Breast epithelium (tissue), 4 donors: ENCODE measurements around the gene STRBP. TPM values are rescaled to one million over a fixed set of nuclear protein-coding genes. Genes with fewer than 3 reads are reported as not detected.

Experiments used
- DNase-seq, 2 donors: peaks; one replicate each; pipeline ENCODE4 v3.0.0-alpha.2; 2019; ENCODE audit warnings: low spot score in 2 of 2
- H3K27ac ChIP-seq, 2 donors: fragments of 200-600 bp; sonication (generic) in 1 of 2; one replicate each; pipeline ENCODE4 v1.5.1; 2016 to 2019; ENCODE audit warnings: mild to moderate bottlenecking in 1 of 2
- H3K27me3 ChIP-seq, 2 donors: fragments of 200-600 bp; sonication (generic) in 1 of 2; one replicate each; pipeline versions ENCODE4 v1.5.1 to v1.6.0; 2017 to 2019; ENCODE audit warnings: control low read depth in 1 of 2, mild to moderate bottlenecking in 1 of 2
- H3K36me3 ChIP-seq: fragments of 200-600 bp; one replicate; pipeline ENCODE4 v1.5.1; 2019
- H3K4me1 ChIP-seq, 2 donors: fragments of 200-600 bp; sonication (generic); one replicate each; pipeline ENCODE4 v1.5.1; 2016 to 2019; ENCODE audit warnings: control low read depth in 1 of 2
- H3K4me3 ChIP-seq, 3 donors: fragments of 200-600 bp; sonication (generic); 1 replicate in 2 of 3; 2 replicates in 1 of 3; pipeline ENCODE4 v1.5.1; 2016 to 2019; ENCODE audit warnings: mild to moderate bottlenecking in 3 of 3, moderate library complexity in 2 of 3
- H3K9me3 ChIP-seq, 2 donors: fragments of 200-600 bp; sonication (generic) in 1 of 2; one replicate each; pipeline ENCODE4 v1.5.1; 2016 to 2019; ENCODE audit warnings: control low read depth in 1 of 2
- POLR2A ChIP-seq: fragments of 450-650 bp; IDR thresholded peaks from one replicate; pipeline ENCODE4 v1.6.1; 2016; ENCODE audit warnings: antibody characterized with exemption, mild to moderate bottlenecking, moderate library complexity
- POLR2AphosphoS5 ChIP-seq, 3 donors: sonication (generic); formaldehyde crosslinking; IDR thresholded peaks; one replicate each; pipeline ENCODE4 v1.6.1; 2017; ENCODE audit warnings: antibody characterized with exemption in 3 of 3
- intact Hi-C: fragments of 100-400 bp; cut with DNase I; formaldehyde crosslinking; loops from one replicate; pipeline ENCODE4 v1.15.1; 2023; ENCODE audit warnings: low total_unique reads
- total RNA-seq, 3 donors: library from RNA; depleted of rRNA; stranded (reverse); fragments of >200 nt; gene quantifications; one replicate each; pipeline ENCODE4 v1.1.0, GENCODE V29; 2016
- TF ChIP-seq, protein P1 (sequence below), 3 donors: fragments of 450-650 bp; IDR thresholded peaks; one replicate each; pipeline ENCODE4 v1.5.1; 2016 to 2017; ENCODE audit warnings: antibody characterized with exemption in 3 of 3, mild to moderate bottlenecking in 3 of 3, moderate library complexity in 3 of 3

STRBP gene
- total RNA-seq, 3 donors from 2014 or later, result 8.0 to 37.0 (median 22.6) TPM

DNA sequence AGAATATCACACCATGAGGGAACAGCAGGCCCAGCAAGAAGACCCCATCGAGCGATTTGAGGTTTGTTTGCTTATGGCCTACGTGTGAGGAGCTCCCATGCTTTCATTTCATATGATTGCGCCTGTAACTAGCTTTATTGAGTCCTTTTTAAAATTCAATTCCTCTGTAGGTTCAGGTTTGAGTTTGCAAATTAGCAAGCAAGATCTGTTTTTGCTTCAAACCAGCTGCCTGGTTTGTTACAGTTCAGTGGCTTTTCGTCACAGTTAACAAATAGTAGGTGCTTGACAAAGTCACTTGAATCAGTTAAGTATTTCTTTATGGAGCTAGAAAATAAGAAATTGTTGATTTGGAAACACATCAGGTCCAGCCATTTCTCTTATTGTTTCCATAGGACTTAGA, 178.6 kb downstream of the STRBP start:
- Histone ChIP-seq H3K36me3 (no peaks in the 10 kb centered on the region), H3K4me3 (no peak overlapping the region), H3K27ac (no peak overlapping the region), H3K9me3 (no peaks in the 10 kb centered on the region), H3K27me3 (no peaks in the 10 kb centered on the region), H3K4me1 (no peaks in the 10 kb centered on the region)
- TF ChIP-seq, protein P1, sequence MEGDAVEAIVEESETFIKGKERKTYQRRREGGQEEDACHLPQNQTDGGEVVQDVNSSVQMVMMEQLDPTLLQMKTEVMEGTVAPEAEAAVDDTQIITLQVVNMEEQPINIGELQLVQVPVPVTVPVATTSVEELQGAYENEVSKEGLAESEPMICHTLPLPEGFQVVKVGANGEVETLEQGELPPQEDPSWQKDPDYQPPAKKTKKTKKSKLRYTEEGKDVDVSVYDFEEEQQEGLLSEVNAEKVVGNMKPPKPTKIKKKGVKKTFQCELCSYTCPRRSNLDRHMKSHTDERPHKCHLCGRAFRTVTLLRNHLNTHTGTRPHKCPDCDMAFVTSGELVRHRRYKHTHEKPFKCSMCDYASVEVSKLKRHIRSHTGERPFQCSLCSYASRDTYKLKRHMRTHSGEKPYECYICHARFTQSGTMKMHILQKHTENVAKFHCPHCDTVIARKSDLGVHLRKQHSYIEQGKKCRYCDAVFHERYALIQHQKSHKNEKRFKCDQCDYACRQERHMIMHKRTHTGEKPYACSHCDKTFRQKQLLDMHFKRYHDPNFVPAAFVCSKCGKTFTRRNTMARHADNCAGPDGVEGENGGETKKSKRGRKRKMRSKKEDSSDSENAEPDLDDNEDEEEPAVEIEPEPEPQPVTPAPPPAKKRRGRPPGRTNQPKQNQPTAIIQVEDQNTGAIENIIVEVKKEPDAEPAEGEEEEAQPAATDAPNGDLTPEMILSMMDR (IDR thresholded peaks at IDR 0.05), result no peak
- TF ChIP-seq POLR2A (no peak), POLR2AphosphoS5 (IDR thresholded peaks at IDR 0.05) (no peak)
- intact Hi-C loops, result no loop called here
- no peak for DNase-seq

DNA sequence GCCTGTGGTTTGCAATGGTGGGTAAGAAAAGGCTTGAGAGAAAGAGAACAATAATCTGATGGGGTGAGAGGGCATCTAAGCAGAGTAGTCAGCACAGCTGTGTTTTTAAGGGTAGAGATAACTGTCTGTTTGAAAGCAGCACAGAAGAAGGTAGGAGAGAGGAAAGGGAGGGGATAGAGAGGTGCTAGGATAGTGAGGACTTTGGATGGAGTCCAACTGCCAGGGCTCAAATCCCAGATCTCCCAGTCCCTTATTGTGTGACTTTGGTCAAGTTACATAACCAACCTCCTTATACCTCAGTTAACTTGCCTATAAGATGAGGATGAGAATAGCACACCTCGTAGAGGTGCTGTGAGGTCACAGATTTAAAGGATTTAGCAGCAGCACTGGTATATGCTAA, 179.3 kb downstream of the STRBP start:
- Histone ChIP-seq H3K4me3 (no peak overlapping the region), H3K4me1 (no peaks in the 10 kb centered on the region), H3K27ac (no peak overlapping the region), H3K9me3 (no peaks in the 10 kb centered on the region), H3K27me3 (no peaks in the 10 kb centered on the region), H3K36me3 (no peaks in the 10 kb centered on the region)
- TF ChIP-seq POLR2A, result no peak
- TF ChIP-seq, protein P1 (IDR thresholded peaks at IDR 0.05), result no peak
- TF ChIP-seq POLR2AphosphoS5 (IDR thresholded peaks at IDR 0.05), result no peak
- intact Hi-C loops, result no loop called here
- no peak for DNase-seq

DNA sequence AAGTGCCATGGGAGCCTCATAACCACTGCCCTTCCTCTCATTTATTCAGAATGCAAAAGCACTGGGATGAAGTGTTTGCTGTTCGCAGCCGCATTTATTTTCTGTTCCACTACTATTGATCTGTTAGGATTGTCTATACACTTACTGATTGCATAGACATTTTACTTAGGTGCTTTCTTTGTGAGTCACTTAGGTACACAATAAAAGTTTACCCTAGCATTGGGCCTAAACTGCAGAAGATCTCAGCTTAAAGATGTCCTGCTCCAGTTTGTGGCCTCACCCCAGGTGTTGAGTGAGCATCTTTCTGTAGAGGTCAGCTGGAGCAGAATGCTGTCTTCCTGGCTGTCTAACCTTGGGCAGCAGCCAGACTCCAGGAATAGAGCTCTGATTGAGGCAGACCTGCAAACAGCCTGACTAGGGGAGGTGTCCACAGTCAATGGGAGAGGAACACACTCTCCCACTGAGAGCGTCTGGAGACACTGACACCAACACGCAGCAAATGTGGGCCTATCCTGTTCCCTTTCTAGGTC, 181.0 kb downstream of the STRBP start:
- TF ChIP-seq POLR2AphosphoS5 (IDR thresholded peaks at IDR 0.05) (no peak), POLR2A (no peak)
- TF ChIP-seq, protein P1 (IDR thresholded peaks at IDR 0.05), result no peak
- Histone ChIP-seq H3K27ac (no peak overlapping the region), H3K36me3 (no peaks in the 10 kb centered on the region), H3K27me3 (no peaks in the 10 kb centered on the region), H3K4me3 (no peak overlapping the region), H3K4me1 (no peaks in the 10 kb centered on the region), H3K9me3 (no peaks in the 10 kb centered on the region)
- no peak for DNase-seq
- intact Hi-C loops, result no loop called here

DNA sequence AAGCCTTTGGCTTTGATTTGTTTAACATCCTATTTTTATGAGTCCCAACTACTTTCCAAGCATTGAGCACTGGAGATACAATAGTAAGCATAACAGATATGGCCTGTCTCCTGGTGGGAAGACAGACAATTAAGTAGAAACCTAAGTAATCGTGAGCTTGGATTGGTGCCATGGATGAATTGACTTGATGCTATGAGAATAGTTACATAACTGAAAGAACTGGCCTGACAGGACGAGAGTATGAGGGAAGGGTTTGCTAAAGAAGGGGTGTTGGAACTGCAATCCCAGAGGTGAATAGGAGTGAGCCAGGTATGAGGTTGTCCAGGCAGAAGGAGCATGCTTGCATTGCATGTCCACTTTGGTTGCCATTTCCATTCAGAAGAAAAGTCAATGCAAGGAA, 182.5 kb downstream of the STRBP start:
- no peak overlapping the region for H3K4me3 ChIP-seq
- H3K27ac ChIP-seq, result no peak overlapping the region
- intact Hi-C loops, result no loop called here
- no peaks in the 10 kb centered on the region for H3K9me3 ChIP-seq
- no peak for TF ChIP-seq POLR2A
- no peak for TF ChIP-seq POLR2AphosphoS5 (IDR thresholded peaks at IDR 0.05)
- TF ChIP-seq, protein P1 (IDR thresholded peaks at IDR 0.05), result no peak
- no peak for DNase-seq
- no peaks in the 10 kb centered on the region for H3K36me3 ChIP-seq
- no peaks in the 10 kb centered on the region for H3K27me3 ChIP-seq
- H3K4me1 ChIP-seq, result no peaks in the 10 kb centered on the region

GRCh38 chr9:123084256-123084655, 184.1 kb downstream of the STRBP start:
- H3K27ac ChIP-seq, result no peak overlapping the region
- no peaks in the 10 kb centered on the region for H3K36me3 ChIP-seq

More at GRCh38 chr9:123084256-123084655, 184.1 kb downstream of the STRBP start:
- no peaks in the 10 kb centered on the region for H3K9me3 ChIP-seq
- no peak for DNase-seq
- no peaks in the 10 kb centered on the region for H3K27me3 ChIP-seq
- intact Hi-C loops, result no loop called here
- TF ChIP-seq POLR2A, result no peak
- TF ChIP-seq, protein P1 (IDR thresholded peaks at IDR 0.05), result no peak
- no peak for TF ChIP-seq POLR2AphosphoS5 (IDR thresholded peaks at IDR 0.05)
- H3K4me1 ChIP-seq, result no peaks in the 10 kb centered on the region
- H3K4me3 ChIP-seq, result no peak overlapping the region
